HG02973 (cell line): ENCODE data around the gene ALK.

Source experiments
- ATAC-seq: cut with Tn5 transposase; IDR thresholded peaks from one replicate; pipeline ENCODE4 v1.9.1; 2021; ENCODE audit warnings: moderate library complexity; ENCODE audit not compliant: unreplicated experiment

The ALK gene

DNA sequence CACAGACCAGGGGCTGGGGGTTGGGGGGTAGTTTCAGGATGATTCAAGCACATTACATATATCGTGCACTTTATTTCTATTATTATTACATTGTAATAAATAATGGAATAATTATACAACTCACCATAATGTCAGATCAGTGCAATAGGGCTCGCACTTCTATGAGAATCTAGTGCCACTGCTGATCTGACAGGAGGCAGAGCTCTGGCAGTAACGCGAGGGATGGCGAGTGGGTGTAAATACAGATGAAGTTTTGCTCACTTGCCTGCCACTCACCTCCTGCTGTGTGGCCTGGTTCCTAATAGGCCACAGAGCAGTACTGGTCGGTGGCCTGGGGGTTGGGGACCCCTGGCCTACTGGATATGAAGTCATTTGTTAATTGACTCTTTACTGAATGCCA, 615.6 kb downstream of the ALK start:
- no peak for ATAC-seq

GRCh38 chr2:29304399-29305060, 616.9 kb downstream of the ALK start:
- ATAC-seq, result no peak

GRCh38 chr2:29296585-29296984, 624.8 kb downstream of the ALK start:
- no peak for ATAC-seq

GRCh38 chr2:29295845-29296244, 625.5 kb downstream of the ALK start:
- no peak for ATAC-seq

DNA sequence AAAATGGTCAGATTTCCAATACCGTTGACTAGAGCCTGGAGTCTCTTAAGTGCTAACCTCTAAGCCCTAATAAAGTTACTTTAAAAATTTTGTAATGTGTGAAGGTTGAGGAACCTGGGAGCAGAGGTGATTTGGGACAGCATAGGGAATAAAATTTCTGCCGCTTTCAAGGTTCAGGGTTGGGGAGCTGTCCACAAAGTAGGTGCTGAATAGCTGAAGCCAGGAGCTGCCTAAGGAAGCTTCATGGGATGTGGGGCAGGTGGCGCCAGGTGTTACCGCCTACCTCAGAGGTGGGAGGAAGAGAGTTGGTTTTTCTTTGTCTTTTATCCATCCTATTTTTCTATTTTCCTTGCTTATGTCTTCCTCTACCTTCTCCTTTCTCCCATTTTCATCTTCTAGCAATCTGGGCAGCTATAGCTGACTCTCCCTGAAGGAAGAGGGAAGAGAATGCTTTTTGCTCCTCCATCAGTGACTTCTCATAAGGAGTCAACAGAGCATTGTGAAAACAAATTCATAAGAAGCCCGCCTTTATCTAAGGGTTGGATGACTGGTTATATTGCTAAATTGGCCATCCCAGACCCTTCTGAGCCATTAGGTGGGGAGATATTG, 627.5 kb downstream of the ALK start:
- no peak for ATAC-seq

DNA sequence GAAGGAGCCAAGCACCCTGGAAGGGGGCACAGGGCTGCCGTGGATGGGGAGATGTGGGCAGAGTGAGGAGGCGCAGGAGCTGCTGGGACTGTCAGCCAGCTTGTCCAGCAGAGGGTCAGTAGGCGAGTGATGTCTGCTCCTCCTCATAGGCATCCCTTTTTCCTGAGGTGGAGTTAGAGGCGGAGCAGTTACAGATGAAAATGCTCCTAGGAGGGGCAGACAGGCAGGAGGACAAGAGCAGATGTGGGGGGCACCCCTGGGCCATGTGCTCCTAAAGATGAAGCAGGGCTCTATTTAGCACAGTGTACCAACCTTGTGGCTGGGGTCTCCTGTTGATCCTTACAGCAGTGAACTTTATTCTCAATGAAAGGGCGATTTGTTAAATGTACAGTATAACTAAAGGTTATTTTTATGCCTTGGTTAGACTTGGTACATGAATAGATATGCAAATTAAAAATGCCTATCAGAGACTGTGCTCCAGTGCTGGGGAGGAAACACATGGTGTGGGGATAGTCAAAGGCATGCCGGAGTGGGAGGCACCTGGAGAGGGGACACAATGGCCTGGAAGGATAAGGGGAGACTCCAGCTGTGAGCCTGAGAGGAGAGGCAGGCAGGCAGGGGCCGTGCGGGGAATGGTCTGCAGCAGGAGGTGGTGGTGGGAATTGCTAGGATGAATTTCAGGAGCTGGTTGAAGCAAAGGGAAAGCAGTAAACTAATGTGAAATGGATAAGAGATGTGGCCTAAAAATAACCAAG, 630.9 kb downstream of the ALK start:
- no peak for ATAC-seq

- no peak for ATAC-seq
Observed at GRCh38 chr2:29284671-29285070, 636.7 kb downstream of the ALK start.

GRCh38 chr2:29281916-29282247, 639.5 kb downstream of the ALK start:
- ATAC-seq, result no peak

DNA sequence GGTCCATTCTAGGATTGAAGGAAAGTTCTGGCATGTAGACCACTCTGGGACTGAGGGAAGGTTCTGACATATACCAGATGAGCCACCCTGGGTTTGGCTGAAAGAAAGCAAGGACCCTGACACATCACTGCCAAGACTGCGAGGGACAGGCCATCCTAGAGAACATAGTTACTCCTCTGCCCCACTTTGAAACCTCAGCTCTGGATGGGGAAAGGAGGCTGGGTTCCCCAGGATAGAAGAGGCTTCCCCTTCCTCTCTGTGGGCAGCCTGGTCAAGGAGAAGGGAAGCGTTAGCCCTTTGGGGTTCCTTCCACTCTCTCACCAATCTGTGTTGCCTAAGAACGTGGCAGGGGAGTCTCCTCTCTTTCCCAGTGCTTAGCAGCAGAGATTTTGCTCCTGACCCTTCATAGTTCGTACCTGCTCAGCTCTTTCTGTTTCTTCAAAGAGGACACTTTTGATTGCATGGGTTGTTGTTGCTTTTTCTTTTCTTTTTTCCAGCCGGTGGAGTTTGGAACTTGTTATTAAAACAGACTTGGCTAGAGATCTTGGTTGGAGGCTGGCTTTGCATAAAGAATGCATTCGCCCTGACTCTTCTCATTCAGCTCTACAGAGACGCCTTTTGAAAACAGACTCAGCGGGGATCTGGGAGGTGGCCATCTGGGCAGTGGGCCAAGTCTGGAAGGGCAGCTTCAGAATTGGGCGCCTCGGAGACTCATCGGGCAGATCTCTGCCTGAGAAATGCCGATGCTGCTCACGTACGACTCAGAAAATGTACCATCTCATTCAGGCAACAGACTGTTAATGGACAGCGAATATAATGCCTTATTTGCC, 640.1 kb downstream of the ALK start:
- no peak for ATAC-seq

- no peak for ATAC-seq
Observed at GRCh38 chr2:29278966-29279365, 642.4 kb downstream of the ALK start.

DNA sequence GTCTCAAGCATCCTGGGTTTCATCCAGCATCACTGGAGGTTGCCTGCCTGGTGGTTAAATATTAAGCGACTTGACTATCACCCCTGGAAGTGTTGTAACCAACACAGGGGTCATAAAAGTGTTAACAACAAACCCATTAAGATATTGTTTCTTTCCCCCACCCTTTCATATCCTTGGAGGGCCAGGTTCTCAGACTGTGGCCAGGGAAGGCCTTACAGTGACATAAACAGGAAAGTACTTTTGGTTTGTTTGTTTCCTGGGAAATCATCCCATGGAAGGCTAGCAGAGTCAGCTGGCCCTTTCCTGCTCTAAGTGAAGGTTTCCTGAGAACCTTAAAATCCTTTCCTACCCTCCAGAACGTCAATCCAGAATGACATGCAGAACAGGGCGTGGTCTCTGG, 645.2 kb downstream of the ALK start:
- ATAC-seq, result no peak

DNA sequence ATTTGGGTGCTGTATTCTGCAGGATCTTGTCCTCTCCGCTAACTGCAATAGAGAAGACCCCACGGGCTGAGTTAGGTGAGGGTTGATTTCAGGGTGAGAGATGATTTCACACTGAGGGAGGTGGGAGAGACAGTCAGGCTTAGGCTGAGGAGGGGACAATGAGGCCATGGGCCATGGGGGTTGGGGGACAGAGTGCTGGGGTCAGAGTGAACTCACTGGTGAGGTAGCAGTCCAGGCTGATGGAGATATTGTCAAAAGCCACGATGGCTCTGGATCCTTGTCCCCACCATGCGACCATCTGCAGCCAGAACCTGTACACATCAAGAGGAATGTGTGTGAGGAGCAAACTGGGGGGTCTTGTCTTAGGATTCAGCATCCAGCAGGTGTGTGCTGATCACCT, 646.2 kb downstream of the ALK start:
- no peak for ATAC-seq

- no peak for ATAC-seq
Observed at GRCh38 chr2:29273685-29274611, 647.4 kb downstream of the ALK start.

DNA sequence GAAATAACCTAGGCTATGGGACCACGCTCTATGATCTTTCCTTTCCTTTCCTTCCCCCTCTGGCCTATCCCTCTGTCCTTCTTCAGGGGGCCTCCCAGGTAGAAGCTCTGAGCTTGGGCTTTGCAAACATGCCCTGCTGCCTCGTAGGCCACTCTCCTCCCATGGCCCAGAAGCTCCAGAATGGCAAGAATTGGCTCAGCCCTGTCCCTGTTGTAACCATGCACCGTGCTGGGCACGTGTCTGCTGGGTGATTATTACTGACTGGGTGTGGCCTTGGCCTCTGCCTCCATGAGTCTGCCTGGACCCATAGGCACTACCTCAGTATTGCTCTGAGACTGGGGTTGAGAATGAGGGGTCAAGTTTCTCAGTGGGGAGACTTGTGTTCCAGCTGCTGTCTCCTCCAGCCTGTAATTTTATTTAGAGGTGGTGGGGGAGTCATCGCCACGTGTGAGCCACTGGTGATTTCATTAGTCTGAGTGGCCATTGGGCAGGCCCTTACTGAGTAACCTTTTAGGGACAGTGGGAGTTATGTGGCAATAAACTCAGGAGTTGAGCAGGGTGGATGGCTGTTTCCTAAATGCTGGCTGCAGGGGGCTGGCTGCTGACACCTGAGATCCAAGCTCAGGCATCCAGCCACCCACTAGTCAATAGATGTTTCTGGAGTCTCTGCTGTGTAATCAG, 648.2 kb downstream of the ALK start:
- ATAC-seq, result no peak

DNA sequence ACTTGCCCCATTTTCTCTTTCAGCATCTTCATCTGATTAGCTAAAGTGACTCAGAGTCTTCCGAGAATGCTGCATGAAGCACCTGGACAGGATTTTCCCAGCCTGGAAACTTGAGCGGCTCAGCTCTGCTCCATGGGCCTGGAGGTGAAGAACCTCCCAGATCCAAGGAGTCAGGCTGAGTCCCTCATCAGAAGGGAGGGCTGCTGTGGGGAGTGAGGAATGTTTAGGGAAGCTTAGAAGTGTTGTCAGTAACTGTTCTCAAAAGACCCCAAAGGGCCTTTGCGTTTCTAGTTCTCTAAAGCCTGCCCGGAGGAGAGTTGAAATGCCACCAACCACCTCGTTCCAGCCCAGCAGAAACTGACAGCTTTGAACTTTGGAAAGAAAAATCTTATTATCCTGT, 649.1 kb downstream of the ALK start:
- ATAC-seq, result no peak

DNA sequence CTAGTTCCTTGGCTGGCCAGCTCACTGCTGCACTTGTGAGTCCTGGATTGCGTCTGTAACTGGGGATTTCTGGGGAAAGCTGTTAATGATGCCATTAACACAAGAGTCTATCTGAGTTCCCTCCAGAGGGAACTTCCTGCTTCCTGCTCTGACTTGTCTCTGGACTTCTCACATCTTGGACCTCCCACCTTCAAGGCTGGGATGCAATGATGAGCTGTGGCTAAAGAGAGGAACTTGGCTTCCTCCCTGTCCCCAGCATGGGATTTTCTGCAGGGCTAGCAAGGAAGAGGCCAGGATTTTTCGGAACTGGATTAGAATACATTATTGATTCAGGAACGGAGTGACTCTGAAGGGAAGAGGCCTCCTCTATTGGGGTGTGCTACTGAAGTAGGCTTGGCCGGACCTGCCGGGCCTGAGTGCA, 650.7 kb downstream of the ALK start:
- no peak for ATAC-seq

- ATAC-seq, result no peak
Observed at GRCh38 chr2:29269765-29270109, 651.6 kb downstream of the ALK start.

GRCh38 chr2:29269095-29269764, 652.2 kb downstream of the ALK start:
- ATAC-seq, result no peak

DNA sequence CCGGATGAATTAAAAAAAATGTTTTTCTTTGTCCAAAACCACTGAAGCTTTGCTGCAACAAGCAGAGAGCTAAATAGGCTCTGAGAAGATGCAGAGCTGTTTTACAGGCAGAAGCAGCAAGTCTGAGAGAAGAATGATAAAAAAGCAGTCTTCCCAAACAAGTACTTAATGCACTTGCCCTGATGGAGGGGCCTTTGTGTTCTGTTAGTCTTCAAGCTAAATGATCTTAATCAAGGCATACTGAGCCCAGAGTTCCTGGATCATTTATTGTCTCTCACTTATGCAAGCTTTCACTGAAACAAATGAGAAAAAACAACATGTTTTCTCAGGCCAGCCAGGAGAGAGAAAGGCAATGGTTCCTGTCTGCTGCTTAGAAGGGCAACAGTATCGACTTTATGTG, 653.7 kb downstream of the ALK start:
- no peak for ATAC-seq
